WTC11 (cell line): ENCODE results near the gene PUS1. TPM values are rescaled to one million over a fixed set of nuclear protein-coding genes. Genes with fewer than 3 reads are reported as not detected.

Source experiments
- ATAC-seq: fragments of 200-7000 bp; cut with Tn5 transposase; 2 replicates; pipeline ENCODE4 v1.10.0; 2021; ENCODE audit warnings: mild to moderate bottlenecking, moderate library complexity
- CTCF ChIA-PET: fragments of 300-600 bp; sonication (Branson Sonifier 250); formaldehyde crosslinking; loops from one replicate; lab custom pipeline; 2021; ENCODE audit warnings: antibody characterized with exemption; lab: Charles Lee
- POLR2A ChIA-PET: fragments of 350-600 bp; sonication (Branson Sonifier 250); formaldehyde crosslinking; loops from one replicate; lab custom pipeline; 2021; ENCODE audit warnings: antibody characterized with exemption; lab: Charles Lee
- DNase-seq: peaks from one replicate; pipeline ENCODE4 v3.0.0; 2021; ENCODE audit warnings: low spot score
- H3K27ac Mint-ChIP-seq: 2 replicates; pipeline ENCODE4 v1.8.0; 2021; ENCODE audit warnings: mixed read lengths
- H3K27me3 Mint-ChIP-seq: 2 replicates; pipeline ENCODE4 v1.8.0; 2021; ENCODE audit warnings: low read depth, mild to moderate bottlenecking, moderate library complexity, mixed read lengths
- H3K36me3 Mint-ChIP-seq: 2 replicates; pipeline ENCODE4 v1.8.0; 2021; ENCODE audit warnings: mixed read lengths
- H3K4me1 Mint-ChIP-seq: 2 replicates; pipeline ENCODE4 v1.8.0; 2022; ENCODE audit warnings: mixed read lengths
- H3K4me3 Mint-ChIP-seq: 2 replicates; pipeline ENCODE4 v1.8.0; 2021; ENCODE audit warnings: mild to moderate bottlenecking, moderate library complexity, mixed read lengths
- H3K9me3 Mint-ChIP-seq: 2 replicates; pipeline ENCODE4 v1.8.0; 2021; ENCODE audit warnings: mixed read lengths
- ATF3 ChIP-seq: sonication (generic); formaldehyde crosslinking; conservative IDR thresholded peaks from 2 replicates; pipeline ENCODE4 v1.8.1; 2022; ENCODE audit warnings: mild to moderate bottlenecking, missing genetic modification reagents
- CDX4 ChIP-seq: fragments of 250-450 bp; sonication (Bioruptor Pico); IDR thresholded peaks from 2 replicates; pipeline ENCODE4 v1.9.0; 2021; ENCODE audit warnings: moderate library complexity, mild to moderate bottlenecking, inconsistent platforms, borderline replicate concordance
- CREM ChIP-seq: sonication (generic); formaldehyde crosslinking; IDR thresholded peaks from 2 replicates; pipeline ENCODE4 v1.8.1; 2022; ENCODE audit warnings: mild to moderate bottlenecking, missing genetic modification reagents, moderate library complexity
- ETV6 ChIP-seq: sonication (generic); formaldehyde crosslinking; IDR thresholded peaks from 2 replicates; pipeline ENCODE4 v1.8.1; 2022; ENCODE audit warnings: mild to moderate bottlenecking, missing genetic modification reagents
- FOXP4 ChIP-seq: sonication (generic); formaldehyde crosslinking; IDR thresholded peaks from 2 replicates; pipeline ENCODE4 v1.8.0; 2022; ENCODE audit warnings: mild to moderate bottlenecking, missing genetic modification reagents
- HMGXB4 ChIP-seq: sonication (generic); formaldehyde crosslinking; IDR thresholded peaks from 2 replicates; pipeline ENCODE4 v1.8.1; 2023; ENCODE audit warnings: mild to moderate bottlenecking, moderate library complexity, missing genetic modification reagents
- MLX ChIP-seq: sonication (generic); formaldehyde crosslinking; IDR thresholded peaks from 2 replicates; pipeline ENCODE4 v1.8.1; 2023; ENCODE audit warnings: mild to moderate bottlenecking, missing genetic modification reagents, moderate library complexity
- NR3C1 ChIP-seq: sonication (generic); formaldehyde crosslinking; conservative IDR thresholded peaks from 2 replicates; pipeline ENCODE4 v1.8.1; 2023; ENCODE audit warnings: low read depth, mild to moderate bottlenecking, missing genetic modification reagents
- OVOL2 ChIP-seq: fragments of 250-450 bp; sonication (Bioruptor Pico); IDR thresholded peaks from 2 replicates; pipeline ENCODE4 v1.9.0; 2021; ENCODE audit warnings: mild to moderate bottlenecking, borderline replicate concordance
- PRDM15 ChIP-seq: sonication (generic); formaldehyde crosslinking; IDR thresholded peaks from 2 replicates; pipeline ENCODE4 v1.8.0; 2022; ENCODE audit warnings: missing genetic modification reagents
- SMAD4 ChIP-seq: sonication (generic); formaldehyde crosslinking; IDR thresholded peaks from 2 replicates; pipeline ENCODE4 v1.8.0; 2022; ENCODE audit warnings: mild to moderate bottlenecking, missing genetic modification reagents
- ZNF138 ChIP-seq: sonication (generic); formaldehyde crosslinking; conservative IDR thresholded peaks from 2 replicates; pipeline ENCODE4 v1.8.1; 2022; ENCODE audit warnings: mild to moderate bottlenecking, moderate library complexity, missing genetic modification reagents
- ZNF219 ChIP-seq: sonication (generic); formaldehyde crosslinking; IDR thresholded peaks from 2 replicates; pipeline ENCODE4 v1.8.0; 2023; ENCODE audit warnings: missing genetic modification reagents, mild to moderate bottlenecking, borderline replicate concordance
- ZNF232 ChIP-seq: sonication (generic); formaldehyde crosslinking; IDR thresholded peaks from 2 replicates; pipeline ENCODE4 v1.8.0; 2022; ENCODE audit warnings: mild to moderate bottlenecking, missing genetic modification reagents
- ZNF317 ChIP-seq: sonication (generic); formaldehyde crosslinking; IDR thresholded peaks from 2 replicates; pipeline ENCODE4 v1.8.1; 2023; ENCODE audit warnings: low read depth, mild to moderate bottlenecking, moderate library complexity, missing genetic modification reagents, borderline replicate concordance
- ZNF671 ChIP-seq: fragments of 250-450 bp; sonication (Bioruptor Pico); IDR thresholded peaks from 2 replicates; pipeline ENCODE4 v1.8.0; 2021; ENCODE audit warnings: mild to moderate bottlenecking
- total RNA-seq: library from RNA; stranded (reverse); gene quantifications from 3 replicates; pipeline ENCODE4 v1.2.3, GENCODE V29; 2021

The PUS1 gene
- total RNA-seq, 1 experiment from 2014 or later: 97.4 TPM

GRCh38 chr12:131901431-131902331 lies 27.4 kb upstream of the PUS1 start:
- ATAC-seq (no peak), DNase-seq (no peak)
- H3K36me3 Mint-ChIP-seq: no peaks in the 10 kb centered on the region
- H3K4me1 Mint-ChIP-seq: 0 out of 2 replicates have a peak, but pooled peaks cover 3% of the 10 kb centered on the region
- peak overlapping the region; percentile 90 for H3K27ac Mint-ChIP-seq
- ChIA-PET CTCF (no interaction called here), POLR2A (no interaction called here)
- no peaks in the 10 kb centered on the region for H3K27me3 Mint-ChIP-seq
- no peak for TF ChIP-seq ZNF671 (CRISPR knock-in tag)
- no peak for TF ChIP-seq MLX
- no peak for TF ChIP-seq ATF3 (CRISPR knock-in tag)
- no peak for TF ChIP-seq SMAD4
- TF ChIP-seq ZNF138 (CRISPR knock-in tag): no peak
- no peak for TF ChIP-seq FOXP4 (CRISPR knock-in tag)
- no peaks in the 10 kb centered on the region for H3K9me3 Mint-ChIP-seq
- no peak overlapping the region for H3K4me3 Mint-ChIP-seq

GRCh38 chr12:131902332-131903241 lies 26.5 kb upstream of the PUS1 start:
- CTCF ChIA-PET: no interaction called here
- no peaks in the 10 kb centered on the region for H3K36me3 Mint-ChIP-seq
- DNase-seq (no peak), ATAC-seq (no peak)
- no peaks in the 10 kb centered on the region for H3K9me3 Mint-ChIP-seq
- 0 out of 2 replicates have a peak, but pooled peaks cover 3% of the 10 kb centered on the region for H3K4me1 Mint-ChIP-seq
- no peak for TF ChIP-seq ZNF232 (CRISPR knock-in tag)
- no peak overlapping the region for H3K4me3 Mint-ChIP-seq
- H3K27ac Mint-ChIP-seq: peak overlapping the region; percentile 90
- H3K27me3 Mint-ChIP-seq: no peaks in the 10 kb centered on the region
- POLR2A ChIA-PET: no interaction called here

GRCh38 chr12:131903270-131904255 lies 25.5 kb upstream of the PUS1 start:
- POLR2A ChIA-PET: no interaction called here
- no peak for TF ChIP-seq CDX4 (CRISPR knock-in tag)
- TF ChIP-seq HMGXB4 (CRISPR knock-in tag): no peak
- TF ChIP-seq MLX: no peak
- no peak for TF ChIP-seq NR3C1 (CRISPR knock-in tag)
- TF ChIP-seq ZNF219 (CRISPR knock-in tag): no peak
- TF ChIP-seq OVOL2: no peak
- TF ChIP-seq ZNF317 (CRISPR knock-in tag): no peak
- TF ChIP-seq CREM (CRISPR knock-in tag): no peak
- no peak for TF ChIP-seq ETV6 (CRISPR knock-in tag)
- TF ChIP-seq PRDM15 (CRISPR knock-in tag): no peak

More at GRCh38 chr12:131903270-131904255, 25.5 kb upstream of the PUS1 start:
- H3K27ac Mint-ChIP-seq: peak overlapping the region; percentile 36; the same call in 1 of the 2 replicates
- no peak for DNase-seq
- no peaks in the 10 kb centered on the region for H3K27me3 Mint-ChIP-seq
- CTCF ChIA-PET: no interaction called here
- H3K4me1 Mint-ChIP-seq: 0 out of 2 replicates have a peak, but pooled peaks cover 3% of the 10 kb centered on the region
- H3K4me3 Mint-ChIP-seq: no peak overlapping the region
- no peak for ATAC-seq
- no peaks in the 10 kb centered on the region for H3K36me3 Mint-ChIP-seq
- no peaks in the 10 kb centered on the region for H3K9me3 Mint-ChIP-seq
